LoVo (cell line): ENCODE results near the gene PLD1.

Source experiments
- DNase-seq: peaks from one replicate; pipeline ENCODE4 v3.0.0-alpha.2; 2016; ENCODE audit warnings: low spot score

Gene PLD1

DNA sequence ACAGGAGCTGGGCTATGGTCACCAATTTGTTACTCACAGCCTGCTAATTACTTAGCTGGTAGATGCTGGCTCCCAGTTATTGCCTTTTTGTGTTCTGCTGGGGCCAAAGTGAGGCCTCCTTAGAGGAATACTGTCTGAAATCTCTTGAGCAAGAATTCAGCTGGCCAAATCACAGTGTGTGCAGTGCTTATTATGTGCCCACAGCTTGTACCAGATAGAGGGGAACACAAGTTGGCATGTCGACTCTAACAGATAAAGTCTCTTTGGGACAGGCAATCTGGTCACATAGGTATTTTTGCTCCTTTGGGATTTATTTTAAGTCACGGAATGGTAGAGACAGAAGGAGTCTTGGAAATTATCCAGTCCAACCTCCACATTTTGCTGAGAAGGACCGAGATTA, 26.6 kb upstream of the PLD1 start:
- DNase-seq = no peak

DNA sequence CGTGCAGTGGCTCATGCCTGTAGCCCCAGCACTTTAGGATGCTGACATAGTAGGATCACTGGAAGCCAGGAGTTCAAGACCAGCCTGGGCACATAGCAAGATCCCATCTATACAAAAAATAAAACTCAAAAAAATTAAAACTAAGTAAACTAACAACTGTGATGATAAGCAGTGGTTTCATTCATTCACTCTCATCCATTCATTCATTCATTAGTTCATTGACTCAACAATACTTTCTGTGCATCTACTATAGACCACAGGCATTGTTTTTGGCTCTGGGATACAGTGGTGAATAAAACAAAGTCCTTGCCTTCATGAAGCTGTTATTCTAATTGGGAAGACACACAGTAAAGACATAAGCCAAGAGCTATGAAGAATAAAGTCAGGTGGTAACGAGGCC, 25.3 kb upstream of the PLD1 start:
- DNase-seq = no peak

DNA sequence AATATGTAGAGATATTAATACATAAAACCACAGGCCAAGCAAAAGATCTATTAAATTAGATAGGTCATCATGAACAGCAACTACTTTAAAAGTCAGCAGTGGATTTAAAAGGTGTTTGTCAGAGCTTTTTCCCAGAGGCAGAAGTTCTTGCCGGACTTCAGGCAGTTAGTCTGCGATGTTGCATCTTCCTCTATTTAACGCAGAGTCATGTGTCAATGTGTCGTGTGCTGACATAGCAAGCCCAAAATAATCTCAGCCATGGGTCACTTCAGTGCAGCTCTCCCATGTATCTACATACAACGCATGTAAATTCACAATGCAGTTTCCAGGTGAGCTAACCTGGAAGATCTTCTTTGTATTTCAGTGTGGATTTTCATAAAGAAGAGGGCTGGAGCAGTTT, 24.8 kb upstream of the PLD1 start:
- no peak for DNase-seq

DNA sequence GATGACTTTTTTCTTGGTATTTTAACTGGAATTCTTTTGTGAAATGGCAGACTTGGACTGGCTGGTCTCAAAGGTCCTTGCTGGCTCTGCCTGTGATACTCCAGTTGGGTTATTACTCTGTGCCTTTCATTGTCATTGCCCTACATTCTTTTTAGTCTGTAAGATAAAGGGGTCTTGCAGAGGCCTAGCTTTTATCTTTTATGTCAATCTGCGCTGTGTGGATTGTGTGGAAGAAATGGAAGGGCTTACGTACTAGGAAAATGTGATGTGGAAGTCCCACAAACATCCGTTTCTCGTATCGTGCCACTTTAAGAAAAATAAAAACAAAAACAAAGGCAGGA, 24.1 kb upstream of the PLD1 start:
- DNase-seq = no peak

DNA sequence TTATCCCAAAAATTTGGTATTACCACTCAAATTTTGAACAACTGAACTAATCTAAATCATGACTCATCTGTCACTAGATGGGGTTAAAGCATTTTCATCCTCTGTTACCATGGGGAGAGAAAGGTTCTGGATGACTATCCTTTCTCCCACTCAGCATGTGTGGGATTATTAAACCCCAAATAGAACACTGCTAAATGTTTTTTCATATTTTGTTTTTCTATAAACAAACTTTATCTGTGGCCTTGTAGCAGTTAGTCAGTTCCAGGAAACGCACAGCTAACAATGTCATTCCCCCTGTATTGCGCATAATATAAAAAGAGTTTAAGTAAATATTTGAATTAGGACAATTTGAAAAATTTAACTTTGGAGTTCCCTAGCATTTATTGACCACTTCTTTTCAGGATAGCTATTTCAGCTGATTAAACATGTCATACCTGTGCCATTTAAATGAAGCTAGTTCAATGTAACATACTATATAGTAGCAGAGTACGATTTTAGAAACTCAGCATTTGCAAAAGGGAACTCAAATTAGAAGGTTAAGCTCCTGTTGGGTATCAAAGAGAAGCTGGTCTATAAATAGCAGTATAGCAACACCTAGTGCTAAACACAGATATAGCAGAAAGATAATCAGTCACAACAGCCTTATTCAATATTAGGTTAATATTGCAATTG, 23.6 kb upstream of the PLD1 start:
- DNase-seq = no peak

DNA sequence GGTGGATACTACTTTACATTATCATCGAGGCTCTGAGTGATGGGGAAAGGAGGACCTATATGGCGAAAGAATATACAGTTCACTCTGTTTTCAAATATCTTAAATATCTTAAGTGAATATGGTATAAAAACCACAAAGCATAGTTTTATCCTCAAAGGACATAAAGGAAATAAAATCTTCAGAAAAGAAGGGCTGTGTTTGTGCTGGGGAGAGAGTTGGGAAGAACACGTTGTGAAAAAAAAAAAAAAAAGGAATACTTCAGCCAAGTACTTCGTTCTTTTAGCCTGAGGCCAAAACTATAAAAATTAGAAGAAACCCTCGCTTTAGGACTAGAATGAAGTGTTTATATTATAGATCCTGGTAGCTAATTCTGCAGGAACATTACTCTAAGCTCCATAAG, 22.7 kb upstream of the PLD1 start:
- no peak for DNase-seq

DNA sequence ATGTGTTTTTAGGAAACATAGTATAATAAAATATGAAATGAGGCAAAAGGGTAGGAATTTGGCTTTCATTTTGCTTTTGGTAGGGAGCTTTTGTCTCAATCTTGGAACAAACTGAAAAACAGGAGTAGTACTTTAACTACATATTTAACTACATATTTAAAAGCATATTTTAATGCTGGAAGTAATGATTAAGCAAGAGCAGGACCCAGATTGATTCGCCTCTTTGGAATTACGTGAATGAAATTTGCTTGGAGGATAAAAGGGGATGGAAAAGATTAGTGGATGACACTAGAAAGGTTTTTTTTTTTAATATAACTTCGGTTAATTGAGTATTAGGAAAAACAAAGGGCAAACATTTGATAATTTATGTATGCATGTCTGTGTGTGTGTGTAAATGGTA, 21.7 kb upstream of the PLD1 start:
- DNase-seq = no peak

DNA sequence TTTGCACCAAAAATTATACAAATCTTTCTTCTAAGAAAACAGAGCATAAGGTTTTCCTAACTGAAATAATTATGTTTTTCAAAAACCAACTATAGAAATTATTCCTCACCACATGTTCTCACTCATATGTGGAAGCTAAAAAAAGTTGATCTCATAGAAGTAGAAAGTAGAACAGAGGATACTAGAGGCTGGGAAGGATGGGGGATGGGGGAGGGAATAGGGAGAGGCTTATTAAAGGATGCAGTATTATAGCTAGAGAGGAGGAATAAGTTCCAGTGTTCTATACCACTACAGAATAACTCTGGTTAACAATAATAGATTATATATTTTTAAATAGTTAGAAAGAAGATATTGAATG, 20.2 kb upstream of the PLD1 start:
- DNase-seq = no peak

DNA sequence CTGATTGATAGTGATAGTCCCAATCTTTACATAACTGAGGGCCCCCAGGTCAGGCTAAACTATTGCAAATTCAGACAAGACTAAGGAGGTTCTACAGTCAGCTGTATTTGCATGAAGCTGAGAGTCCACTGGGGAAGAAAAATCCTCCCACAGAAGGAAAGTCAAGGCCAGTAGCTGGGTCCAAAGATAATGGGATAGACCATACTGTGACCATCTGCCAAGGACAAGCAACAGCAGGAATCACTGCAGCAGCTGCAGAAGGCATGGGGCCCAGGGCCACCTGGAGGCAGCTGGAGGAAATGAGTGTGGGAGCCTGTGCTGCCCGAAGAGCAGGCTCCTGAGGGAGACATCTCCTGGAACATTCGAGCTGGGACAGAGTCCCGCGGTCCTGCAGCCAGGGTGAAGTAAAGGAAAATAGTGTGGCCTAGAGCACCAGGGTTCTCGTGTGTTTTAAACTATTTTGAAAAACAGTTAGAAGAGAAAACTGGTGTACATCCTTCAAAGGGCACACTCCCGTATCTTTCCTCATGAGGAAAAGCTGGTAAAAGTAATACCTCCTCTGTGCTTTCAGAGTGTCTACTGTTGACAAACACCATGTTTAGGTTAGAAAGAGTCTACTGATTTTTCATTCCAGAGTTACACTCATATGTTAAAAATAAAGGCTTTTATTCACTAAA, 19.7 kb upstream of the PLD1 start:
- DNase-seq = peak; percentile 60

DNA sequence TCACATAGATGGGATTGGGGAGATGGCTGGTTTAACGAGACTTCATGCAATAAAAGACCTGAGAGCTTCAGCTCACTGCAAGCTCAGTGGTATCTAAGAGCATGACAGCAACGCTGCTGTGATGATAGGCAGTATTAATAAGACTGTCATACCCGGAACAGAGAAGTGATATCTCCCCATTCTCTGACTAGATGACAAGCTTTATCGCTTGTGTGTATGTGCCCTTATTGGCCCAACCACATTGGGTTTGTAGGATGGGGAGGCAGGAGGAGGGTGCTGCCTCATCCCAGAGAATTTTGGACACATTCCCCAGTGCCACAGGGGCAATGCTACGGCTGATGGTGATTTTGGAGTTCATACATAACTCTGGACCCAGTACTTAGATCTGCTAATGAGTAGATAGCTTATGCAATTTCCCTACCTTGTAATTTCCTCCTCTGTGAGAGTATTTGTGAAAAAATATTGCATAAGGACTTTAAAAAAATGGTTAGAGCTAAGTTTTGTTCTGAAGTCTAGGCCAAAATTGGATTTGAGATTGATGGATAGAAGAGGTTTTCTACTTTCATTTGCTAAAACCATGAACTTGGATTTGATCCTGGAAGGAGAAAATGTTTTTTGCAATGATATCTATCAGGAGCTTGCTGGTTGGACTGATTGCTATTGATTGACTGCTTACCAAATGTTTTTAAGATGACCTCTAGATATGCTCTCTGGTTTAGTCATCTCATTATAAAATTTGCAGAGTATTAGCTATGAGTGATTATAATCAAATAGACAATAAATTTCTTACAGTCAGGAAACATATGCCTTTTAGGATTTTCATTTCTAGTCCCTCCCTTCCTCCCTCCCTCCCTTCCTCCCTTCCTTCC, 18.9 kb upstream of the PLD1 start:
- DNase-seq = no peak

DNA sequence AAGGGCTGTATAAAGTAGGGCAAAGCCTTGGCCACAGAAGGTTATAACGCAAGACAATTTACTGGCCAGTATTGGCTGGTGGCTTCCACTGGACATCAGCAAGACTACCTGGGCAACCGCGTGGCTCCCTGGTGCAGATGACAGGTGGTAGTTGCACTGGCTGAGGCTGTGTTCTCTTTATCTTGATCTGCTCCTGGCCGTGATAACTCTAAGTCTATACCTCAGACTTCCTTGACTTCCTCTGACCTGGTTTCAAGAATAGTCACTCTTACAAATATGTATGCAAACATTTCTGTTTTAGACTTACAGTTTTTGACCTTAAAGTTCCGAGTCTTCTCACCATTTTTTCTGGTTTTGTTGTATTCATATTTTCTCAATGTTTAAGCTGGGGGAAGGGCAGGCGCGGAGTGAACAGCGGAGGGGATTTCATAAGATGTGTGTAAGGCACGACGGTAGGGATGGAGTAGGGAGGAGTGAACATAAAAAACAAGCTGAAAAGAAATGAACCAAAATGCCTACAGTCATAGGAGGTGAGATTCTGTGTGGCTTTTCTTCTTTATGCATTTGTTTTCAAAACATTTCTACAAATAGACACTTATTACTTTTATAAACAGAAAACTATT, 17.7 kb upstream of the PLD1 start:
- DNase-seq = no peak

DNA sequence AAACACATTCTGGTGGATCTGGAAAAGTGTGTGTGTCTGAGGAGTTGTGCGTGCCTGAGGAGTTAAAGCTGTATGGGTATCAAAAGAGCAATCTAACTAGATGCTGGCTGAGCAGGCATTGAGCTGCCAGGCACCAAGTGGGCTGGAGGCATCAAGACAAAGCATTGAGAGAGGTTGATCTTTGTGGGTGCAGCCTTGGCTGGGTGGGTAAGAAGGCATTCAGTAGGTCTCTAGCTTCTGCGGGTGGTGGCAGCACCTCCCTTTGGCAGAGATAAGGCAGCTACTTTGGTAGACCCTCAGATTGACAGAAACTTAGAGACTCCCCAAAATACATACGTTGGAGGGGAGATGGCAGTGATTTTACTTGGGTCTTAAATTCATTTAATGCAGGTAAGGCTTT, 17.1 kb upstream of the PLD1 start:
- DNase-seq = no peak

DNA sequence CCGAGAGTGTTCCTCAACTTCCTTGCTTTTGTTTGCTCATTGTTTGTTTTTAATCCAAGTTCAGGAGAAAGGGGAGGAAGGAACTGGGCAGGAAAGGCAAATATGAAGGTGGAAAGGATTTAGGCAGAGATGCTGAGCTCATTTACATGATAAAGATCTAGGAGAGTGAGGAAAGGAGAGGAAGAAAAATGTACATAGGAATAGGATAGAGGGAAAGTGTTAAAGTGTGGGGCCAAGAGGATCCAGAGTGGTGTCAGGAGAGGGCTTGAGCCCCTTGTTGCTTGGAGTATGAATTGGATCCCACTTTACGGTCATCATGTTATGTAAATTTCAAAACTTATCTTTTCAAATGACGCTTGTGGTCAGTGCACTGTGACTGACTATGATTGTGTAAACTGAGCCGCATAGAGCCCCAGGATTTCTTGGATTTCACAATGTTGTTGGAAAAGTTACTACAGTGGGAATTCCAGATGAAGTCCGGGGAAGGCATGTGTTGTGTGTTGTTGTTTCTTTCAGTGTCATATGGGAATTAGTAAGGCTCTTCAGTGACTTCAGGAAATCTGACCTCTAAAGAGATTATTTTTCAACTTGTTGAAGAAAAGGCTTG, 15.0 kb upstream of the PLD1 start:
- DNase-seq = no peak

DNA sequence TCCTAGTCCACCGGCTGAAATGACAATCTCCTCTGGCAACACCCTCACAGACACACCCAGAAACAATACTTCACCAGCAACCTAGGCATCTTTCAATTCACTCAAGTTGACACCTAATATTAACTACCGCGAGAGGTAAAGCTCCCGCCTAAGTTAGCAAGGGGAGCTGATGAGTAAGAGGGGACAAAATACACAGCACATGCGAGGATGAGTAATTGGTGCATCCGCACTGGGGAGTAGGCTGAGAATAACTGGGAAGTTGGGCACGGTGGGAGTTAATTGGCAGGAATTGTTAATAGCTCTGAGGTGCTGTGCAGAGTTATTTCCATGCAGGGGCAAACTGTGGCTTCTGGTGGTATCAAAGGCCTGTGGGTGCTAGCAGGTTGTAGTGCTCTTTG, 14.5 kb upstream of the PLD1 start:
- DNase-seq = no peak

DNA sequence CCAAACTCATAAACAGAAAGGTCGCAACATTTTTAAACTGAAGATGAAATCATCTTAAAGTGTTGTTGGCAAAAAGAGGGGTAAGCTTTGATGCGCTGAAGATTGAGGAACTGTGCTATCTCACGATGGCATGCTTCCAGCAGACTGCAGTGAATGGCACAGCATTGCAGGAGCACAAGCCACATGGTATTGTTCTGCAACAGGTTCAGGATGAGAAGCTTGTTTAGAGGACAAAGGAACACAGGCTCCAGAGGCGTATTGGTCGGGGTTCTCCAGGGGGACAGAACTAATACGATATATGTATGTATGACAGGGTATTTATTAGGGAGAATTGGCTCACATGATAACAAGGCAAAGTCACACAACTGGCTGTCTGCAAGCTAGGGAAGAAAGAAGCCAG, 13.8 kb upstream of the PLD1 start:
- no peak for DNase-seq

DNA sequence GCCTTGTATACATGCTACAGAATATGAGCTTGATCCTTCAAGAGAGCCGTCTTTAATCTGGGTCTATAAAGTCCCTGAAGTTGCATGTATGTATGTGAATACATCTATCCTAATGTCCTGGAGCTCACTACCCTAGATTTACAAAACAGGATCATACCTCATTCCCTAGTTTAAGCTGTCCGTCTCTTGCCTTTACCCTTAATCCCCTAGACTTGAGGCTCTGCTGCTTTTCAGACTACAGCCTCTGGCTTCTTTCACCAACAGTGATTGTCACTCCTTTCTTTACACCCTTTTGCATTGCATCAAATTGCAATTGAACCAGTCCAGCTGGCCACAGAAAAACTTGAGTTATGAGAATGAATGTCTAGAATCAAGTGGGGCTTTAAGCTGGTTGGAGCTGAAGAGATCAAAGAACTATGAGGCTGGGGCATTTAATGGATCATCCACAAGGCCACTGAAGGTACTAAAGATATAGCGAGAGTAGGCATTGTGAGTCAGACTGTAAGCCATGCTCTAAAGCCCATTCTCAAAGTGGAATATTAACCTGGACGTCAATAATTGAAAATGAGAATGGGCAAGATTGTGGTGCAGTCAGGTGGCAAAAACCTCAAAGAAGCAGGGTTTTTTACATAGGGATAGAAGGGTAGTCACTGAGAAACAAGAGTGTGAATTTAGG, 12.3 kb upstream of the PLD1 start:
- DNase-seq = no peak

DNA sequence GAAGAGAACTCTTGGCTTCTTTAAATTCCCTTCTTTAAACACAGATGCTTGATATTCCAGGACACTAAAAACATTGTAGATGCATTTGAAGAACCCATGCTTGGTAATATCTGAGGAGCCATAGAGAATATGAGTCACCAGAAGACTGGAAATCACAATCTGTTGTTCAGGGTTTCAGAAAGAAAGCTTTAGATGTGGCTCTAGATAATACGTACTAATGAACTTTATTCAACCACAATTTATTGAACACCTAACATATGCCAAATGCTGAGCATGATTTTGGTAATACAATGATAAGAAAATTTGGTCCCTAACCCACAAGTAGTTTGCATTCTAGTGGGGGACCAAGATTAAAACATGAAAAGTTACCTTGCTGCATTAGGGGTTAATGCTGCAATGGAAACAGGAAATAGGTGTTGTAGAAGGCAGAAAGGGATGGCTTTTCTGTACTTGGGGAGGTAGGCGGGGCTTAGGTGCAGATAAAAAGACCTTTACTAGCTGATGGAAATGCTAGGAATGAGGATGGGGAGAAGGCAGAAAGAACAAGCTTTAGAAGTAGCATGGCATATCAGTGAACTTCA, 11.6 kb upstream of the PLD1 start:
- no peak for DNase-seq

DNA sequence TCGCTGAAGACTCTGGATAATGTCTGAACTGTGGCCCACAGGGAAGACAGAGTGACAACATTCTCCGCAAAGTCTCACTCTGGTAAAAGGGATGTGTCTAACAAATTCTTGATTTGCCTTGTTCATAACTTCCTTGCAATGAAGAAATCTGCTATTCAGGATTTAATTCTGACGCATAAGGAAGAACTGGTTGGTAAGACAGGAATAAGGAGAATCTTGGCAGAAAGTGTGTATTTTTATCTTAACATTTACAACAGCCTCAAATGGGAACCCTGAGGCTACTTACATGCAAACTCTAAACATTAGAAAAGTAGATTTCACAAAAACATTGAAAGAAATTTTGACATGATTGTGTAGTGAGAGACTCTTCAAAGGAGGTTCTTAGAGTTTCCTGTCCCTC, 10.8 kb upstream of the PLD1 start:
- no peak for DNase-seq

DNA sequence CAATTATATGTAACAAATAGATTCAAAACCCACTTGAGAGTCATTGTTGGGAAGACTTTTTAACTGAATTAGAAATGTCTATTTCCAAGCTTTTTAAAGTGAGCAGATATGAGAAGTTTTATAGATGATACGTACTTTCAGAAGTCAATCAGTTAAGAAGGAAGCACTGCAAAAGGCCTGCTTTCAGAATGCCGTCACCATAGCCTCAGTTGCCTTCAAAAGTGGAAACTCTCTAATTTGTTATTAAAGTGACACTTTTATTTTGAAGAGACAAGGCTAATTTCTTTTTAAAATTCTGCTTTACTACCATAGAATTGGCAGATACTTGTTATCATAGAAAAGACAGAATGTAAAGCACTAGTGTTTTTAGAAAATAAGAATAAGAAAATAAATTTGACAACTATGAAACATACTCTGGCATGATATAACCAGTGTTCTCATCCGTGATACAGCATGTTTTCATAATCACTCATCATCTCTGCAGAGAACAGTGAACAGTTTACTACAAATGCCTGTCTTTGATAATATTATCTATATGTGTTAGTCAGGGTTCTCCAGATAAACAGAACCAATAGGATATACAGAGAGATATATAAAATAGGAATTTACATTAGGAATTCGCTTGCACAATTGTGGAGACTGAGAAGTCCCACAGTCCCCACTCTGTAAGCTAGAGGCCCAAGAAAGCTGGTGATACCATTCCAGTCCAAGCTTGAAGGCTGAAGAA, 7.0 kb upstream of the PLD1 start:
- no peak for DNase-seq

DNA sequence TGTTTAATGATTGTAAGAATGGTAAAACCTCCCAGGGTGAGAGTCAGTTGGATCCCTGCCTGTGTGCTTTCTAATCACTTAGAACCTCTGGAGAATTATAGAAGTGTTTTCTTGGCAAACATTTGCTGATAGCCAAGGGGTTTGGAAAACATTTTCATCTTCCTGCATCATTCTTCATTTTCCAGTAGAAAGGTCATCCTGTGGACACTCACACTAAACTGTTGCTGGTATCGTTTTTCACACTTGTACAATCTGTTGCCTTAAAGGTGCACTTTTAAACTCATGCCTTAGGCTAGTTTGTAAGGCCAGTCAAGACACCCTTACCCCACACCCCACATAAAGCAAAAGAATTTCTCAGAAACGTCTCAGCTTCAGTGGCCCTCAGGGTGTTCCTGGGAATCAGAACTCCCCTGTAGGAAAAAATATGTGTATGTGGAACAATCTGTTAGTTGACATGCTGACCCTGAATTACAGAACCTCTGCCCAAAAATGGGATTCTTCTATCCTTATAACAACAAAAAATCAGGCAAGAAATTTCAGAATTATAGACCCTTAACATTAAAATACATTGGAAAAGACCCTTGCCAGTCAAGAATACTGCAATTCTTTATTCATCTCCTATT, 5.8 kb upstream of the PLD1 start:
- no peak for DNase-seq
